Pancreas (tissue), 10 donors: Measurements from ENCODE around the gene ADAMTS2. TPM values are rescaled to one million over a fixed set of nuclear protein-coding genes. Genes with fewer than 3 reads are reported as not detected.

ENCODE experiments used
- ATAC-seq, 4 donors: fragments of 200-7000 bp; cut with Tn5 transposase; one replicate each; pipeline versions ENCODE4 v1.8.0 to v1.9.1; 2020; ENCODE audit warnings: mild to moderate bottlenecking in 4 of 4, moderate library complexity in 4 of 4
- DNase-seq, 6 donors: peaks; one replicate each; pipeline ENCODE4 v3.0.0-alpha.2; 2020
- FAIRE-seq: peaks from 2 replicates; lab custom pipeline; 2012; peaks lifted over from hg19 to GRCh38; lab: Jason Lieb, UNC
- H3K27ac ChIP-seq, 4 donors: fragments of 200-600 bp; sonication (generic); 1 replicate in 3 of 4; 2 replicates in 1 of 4; pipeline versions ENCODE4 v1.5.0 to v1.8.0; 2020
- H3K27me3 ChIP-seq, 4 donors: fragments of 200-600 bp; one replicate each; pipeline ENCODE4 v1.8.0; 2021
- H3K36me3 ChIP-seq, 3 donors: fragments of 200-600 bp; sonication (generic) in 1 of 3; one replicate each; pipeline versions ENCODE4 v1.5.0 to v1.8.0; 2020 to 2021
- H3K4me1 ChIP-seq, 3 donors: fragments of 200-600 bp; one replicate each; pipeline ENCODE4 v1.8.0; 2021
- H3K4me3 ChIP-seq, 4 donors: fragments of 200-600 bp; sonication (generic) in 2 of 4; one replicate each; pipeline versions ENCODE4 v1.5.0 to v1.8.0; 2020 to 2021
- H3K9me3 ChIP-seq, 4 donors: fragments of 200-600 bp; one replicate each; pipeline ENCODE4 v1.8.0; 2021
- WGBS, 2 donors: extraction: QIAGEN DNeasy Blood & Tissue Kit; methylation state at CpG; one replicate each; pipeline ENCODE4 v1.1.7; 2013; 5-methylcytosine and 5-hydroxymethylcytosine counted together
- intact Hi-C, 3 donors: fragments of 100-400 bp; cut with DNase I; formaldehyde crosslinking; loops; one replicate each; pipeline versions ENCODE4 v1.11.1 to v1.14.2; 2022
- polyA plus RNA-seq, 2 donors: library from polyadenylated mRNA; stranded (reverse); fragments of 200-250 nt; gene quantifications; one replicate each; pipeline ENCODE4 v1.2.3, GENCODE V29; 2013
- total RNA-seq, 6 donors: library from RNA; stranded (reverse); fragmentation: NEBNext Ultra II Directional in 4 of 6; extraction: Animal tissue kit (Norgen Biotek cat#: 25700) in 4 of 6; gene quantifications; one replicate each; pipeline versions ENCODE4 v1.2.1 to v1.2.4, GENCODE V29; 2021 to 2023
- TF ChIP-seq, protein P1 (sequence below), 4 donors: fragments of 200-600 bp; sonication (generic) in 3 of 4; IDR thresholded peaks; one replicate each; pipeline versions ENCODE4 v1.5.0 to v1.8.0; 2021; ENCODE audit warnings: antibody characterized with exemption in 4 of 4
- donor health status: healthy with polysubstance abuse.
- donor health status: DM: no; HTN: no; CAD: no; lungs with moderate emphysema.
- donor health status: DM: no; HTN: no; CAD: no.
- donor health status: control.
- donor health status: control.
- donor health status: Bipolar disorder and iron deficiency.
- donor health status: DM: yes; HTN: yes; CAD: no.
- donor health status: DM: no; HTN: no; CAD: no.
- donor health status: DM: no; HTN: no; CAD: no.
- donor health status: DM: yes; HTN: yes; CAD: no.

The ADAMTS2 gene
- total and polyA plus RNA-seq, 8 donors: 1.3 to 18.5 (median 5.8) TPM

DNA sequence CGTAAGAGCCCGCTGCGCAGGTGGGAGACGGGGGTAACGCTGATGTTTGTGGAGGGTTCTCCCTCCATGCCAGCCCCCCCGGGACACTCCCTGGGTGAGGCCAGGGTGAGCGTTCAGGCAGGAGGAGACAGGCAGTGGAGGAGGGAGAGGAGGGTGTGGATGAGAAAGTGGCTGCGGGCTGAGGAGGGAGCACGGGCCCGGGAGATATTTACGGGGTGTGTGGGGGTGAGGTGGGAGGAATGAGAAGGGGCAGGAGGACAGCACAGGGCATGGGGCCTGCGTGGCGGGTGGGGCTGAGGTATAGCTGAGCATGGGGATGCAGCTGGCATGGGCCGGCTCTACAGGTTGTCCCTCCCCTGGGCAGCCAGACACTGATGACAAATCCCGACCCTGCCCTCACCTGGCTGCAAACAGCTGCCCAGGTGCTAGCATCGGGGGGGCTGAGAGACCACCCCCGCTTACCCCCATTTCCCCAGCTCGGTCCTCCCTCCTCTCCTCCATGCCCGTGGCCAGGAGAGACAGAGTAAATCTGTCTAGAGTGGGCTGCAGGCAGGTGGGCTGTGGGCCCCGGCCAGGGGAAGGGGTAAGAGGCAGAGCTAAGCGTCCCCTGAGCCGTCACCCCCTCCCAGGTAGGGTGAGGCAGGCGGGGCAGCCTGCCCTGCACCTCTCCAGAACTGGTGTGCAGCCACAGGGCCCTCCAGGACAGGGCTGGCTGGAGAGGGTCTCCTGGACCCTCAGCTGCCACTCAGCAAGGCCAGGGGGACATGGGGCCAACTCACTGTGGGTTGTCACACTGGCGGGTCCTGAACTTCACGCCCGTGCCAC lies 205.9 kb downstream of the ADAMTS2 start:
- peak in 1 of 6 donors; percentile 42 for DNase-seq
- intact Hi-C loops: no loop called here
- Histone ChIP-seq H3K27ac (no peak overlapping the region), H3K27me3 (no peaks in the 10 kb centered on the region), H3K4me1 (no peaks in the 10 kb centered on the region), H3K4me3 (no peak overlapping the region), H3K9me3 (no peaks in the 10 kb centered on the region), H3K36me3 (no peaks in the 10 kb centered on the region)
- TF ChIP-seq, protein P1, sequence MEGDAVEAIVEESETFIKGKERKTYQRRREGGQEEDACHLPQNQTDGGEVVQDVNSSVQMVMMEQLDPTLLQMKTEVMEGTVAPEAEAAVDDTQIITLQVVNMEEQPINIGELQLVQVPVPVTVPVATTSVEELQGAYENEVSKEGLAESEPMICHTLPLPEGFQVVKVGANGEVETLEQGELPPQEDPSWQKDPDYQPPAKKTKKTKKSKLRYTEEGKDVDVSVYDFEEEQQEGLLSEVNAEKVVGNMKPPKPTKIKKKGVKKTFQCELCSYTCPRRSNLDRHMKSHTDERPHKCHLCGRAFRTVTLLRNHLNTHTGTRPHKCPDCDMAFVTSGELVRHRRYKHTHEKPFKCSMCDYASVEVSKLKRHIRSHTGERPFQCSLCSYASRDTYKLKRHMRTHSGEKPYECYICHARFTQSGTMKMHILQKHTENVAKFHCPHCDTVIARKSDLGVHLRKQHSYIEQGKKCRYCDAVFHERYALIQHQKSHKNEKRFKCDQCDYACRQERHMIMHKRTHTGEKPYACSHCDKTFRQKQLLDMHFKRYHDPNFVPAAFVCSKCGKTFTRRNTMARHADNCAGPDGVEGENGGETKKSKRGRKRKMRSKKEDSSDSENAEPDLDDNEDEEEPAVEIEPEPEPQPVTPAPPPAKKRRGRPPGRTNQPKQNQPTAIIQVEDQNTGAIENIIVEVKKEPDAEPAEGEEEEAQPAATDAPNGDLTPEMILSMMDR (IDR thresholded peaks at IDR 0.05): no peak
- 57 to 70% methylated on average over 25 to 26 of the region's 26 CpGs for WGBS, 2 donors
- no peak for ATAC-seq
- no peak for FAIRE-seq

DNA sequence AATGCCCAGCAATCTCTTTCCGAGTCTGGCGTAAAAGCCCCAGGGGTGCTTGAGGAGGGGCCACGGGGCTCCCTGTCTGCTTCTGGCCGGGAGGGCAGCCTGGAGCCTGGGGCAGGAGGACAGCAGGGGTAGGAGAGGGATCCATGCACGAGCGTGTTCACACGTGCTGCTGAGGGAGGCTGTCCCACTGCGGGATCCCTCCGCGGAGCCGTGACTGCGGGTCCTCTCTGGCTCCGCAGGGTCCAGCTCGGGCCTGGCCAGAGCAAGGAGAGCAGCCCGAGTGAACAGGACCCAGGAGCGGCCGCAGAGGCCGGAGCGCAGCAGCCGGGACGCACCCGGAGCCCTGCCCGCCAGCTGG lies 206.7 kb downstream of the ADAMTS2 start:
- Histone ChIP-seq H3K9me3 (no peaks in the 10 kb centered on the region), H3K36me3 (no peaks in the 10 kb centered on the region), H3K27ac (no peak overlapping the region), H3K27me3 (no peaks in the 10 kb centered on the region), H3K4me1 (no peaks in the 10 kb centered on the region), H3K4me3 (no peak overlapping the region)
- intact Hi-C loops: no loop called here
- TF ChIP-seq, protein P1 (IDR thresholded peaks at IDR 0.05): no peak
- WGBS, 2 donors: 62 to 79% methylated on average over 21 to 23 of the region's 23 CpGs
- FAIRE-seq (no peak), ATAC-seq (no peak), DNase-seq (peak in 1 of 6 donors; percentile 24)

DNA sequence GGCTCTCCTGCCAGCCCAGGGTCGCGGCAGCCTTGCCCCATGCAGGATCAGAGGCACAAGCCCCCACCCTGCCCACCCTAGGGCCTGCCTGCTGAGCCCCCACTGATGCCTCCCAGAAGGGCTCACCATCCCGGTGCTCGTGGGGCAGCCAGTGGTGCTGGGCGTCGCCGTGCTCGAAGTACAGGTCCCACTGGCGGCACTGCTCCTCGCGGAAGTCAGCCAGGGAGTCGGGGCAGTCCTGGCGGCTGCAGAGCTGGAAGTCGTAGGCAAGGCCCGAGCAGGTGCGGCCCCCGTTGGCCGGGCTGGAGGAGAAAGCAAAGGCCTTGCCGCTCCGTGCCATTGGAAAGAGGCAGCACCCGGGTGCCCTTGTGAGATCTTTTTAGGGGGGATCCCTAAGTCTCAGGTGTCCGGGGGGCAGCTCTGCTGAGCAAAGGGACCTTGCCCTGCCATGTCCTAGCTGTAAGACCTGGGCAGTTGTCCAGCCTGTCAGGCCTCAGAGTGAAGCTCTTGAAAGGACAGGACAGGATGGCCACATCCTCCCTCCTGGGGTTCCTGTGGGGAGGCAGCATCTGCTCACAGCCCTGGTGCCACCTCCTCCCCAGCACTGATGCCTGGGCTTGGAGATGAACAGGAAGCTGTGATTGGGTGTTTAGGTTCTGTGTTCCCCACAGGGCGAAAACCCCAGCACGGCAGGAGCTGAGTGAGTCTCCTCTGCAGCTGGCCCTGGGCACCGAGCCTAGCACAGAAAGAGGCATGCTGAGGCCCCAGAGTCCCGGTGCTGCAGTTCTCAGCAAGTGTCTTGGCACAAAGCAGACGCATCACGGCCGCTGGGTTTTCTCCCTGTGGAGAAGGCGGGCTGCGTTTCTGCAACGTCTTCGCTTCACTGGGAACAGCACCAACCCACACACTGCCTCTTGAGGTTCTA lies 207.4 kb downstream of the ADAMTS2 start:
- no peaks in the 10 kb centered on the region for H3K4me1 ChIP-seq
- peak in 1 of 6 donors; percentile 66 for DNase-seq
- H3K27me3 ChIP-seq: no peaks in the 10 kb centered on the region
- TF ChIP-seq, protein P1 (IDR thresholded peaks at IDR 0.05): no peak
- ATAC-seq: no peak
- intact Hi-C loops: no loop called here
- H3K4me3 ChIP-seq: no peak overlapping the region
- no peaks in the 10 kb centered on the region for H3K36me3 ChIP-seq
- FAIRE-seq: no peak
- 67 to 77% methylated on average over 32 to 33 of the region's 33 CpGs for WGBS, 2 donors
- no peak overlapping the region for H3K27ac ChIP-seq
- H3K9me3 ChIP-seq: no peaks in the 10 kb centered on the region

DNA sequence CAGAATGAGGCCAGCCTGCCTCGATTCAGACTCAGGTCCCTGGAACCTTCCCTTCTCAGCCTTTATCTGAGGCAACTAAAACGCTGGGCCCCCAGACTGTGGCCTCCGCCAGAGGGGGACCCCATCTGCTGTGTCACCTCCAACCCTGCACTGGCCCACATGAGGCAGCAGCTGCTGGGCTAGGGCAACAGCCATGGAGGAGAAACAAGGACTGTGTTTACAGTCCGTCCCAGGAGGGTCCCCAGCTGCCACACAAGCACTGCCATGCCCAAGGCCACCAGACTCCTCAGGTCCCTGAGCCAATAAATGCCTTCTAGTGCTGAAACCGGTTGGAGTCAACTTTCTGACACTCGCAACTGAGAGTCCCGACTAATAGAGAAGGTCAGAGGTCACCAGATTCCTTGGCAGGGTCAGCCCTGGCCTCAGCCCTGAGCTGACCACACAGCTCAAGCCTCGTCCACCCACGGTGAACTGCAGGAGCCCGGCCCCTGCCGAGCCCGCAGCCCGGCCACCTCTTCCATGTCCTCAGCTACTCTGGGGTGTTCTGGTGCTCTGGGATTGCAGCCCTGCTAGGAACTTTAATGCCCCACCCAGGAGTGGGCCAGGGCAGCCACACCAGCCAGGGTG lies 208.1 kb downstream of the ADAMTS2 start:
- intact Hi-C loops: no loop called here
- 53 to 62% methylated on average over 13 of the region's 13 CpGs for WGBS, 2 donors
- DNase-seq (peak in 1 of 6 donors; percentile 28), FAIRE-seq (no peak), ATAC-seq (no peak)
- no peak overlapping the region for H3K4me3 ChIP-seq
- TF ChIP-seq, protein P1 (IDR thresholded peaks at IDR 0.05): no peak
- H3K27ac ChIP-seq: no peak overlapping the region
- H3K36me3 ChIP-seq: no peaks in the 10 kb centered on the region
- no peaks in the 10 kb centered on the region for H3K4me1 ChIP-seq
- no peaks in the 10 kb centered on the region for H3K27me3 ChIP-seq
- no peaks in the 10 kb centered on the region for H3K9me3 ChIP-seq
